G401.6 (cell line): Measurements from ENCODE around the gene ASXL1.
"Not testable (repeated sequence)": the region's sequence is repeated elsewhere in the genome, so short reads cannot be mapped to it uniquely, and the experiment has no call there.

ENCODE experiments used
- FAIRE-seq: peaks from 2 replicates; lab custom pipeline; 2012; peaks lifted over from hg19 to GRCh38; lab: Jason Lieb, UNC

ASXL1 gene

GRCh38 chr20:32337937-32338661 lies 20.0 kb upstream of the ASXL1 start:
- no peak for FAIRE-seq

DNA sequence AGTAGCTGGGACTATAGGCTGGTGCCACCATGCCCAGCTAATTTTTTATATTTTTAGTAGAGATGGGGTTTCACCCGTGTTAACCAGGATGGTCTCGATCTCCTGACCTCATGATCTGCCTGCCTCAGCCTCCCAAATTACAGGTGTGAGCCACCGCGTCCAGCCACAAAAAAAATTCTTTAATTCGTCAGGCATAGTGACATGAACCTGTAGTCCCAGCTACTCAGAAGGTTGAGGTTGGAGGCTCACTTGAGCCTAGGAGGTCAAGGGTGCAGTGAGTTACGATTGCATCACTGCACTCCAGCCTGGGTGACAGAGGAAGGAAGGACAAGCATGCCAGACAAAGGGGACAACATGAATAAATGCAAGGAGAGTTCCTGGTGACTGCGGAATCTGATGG lies 19.5 kb upstream of the ASXL1 start:
- FAIRE-seq: no peak

DNA sequence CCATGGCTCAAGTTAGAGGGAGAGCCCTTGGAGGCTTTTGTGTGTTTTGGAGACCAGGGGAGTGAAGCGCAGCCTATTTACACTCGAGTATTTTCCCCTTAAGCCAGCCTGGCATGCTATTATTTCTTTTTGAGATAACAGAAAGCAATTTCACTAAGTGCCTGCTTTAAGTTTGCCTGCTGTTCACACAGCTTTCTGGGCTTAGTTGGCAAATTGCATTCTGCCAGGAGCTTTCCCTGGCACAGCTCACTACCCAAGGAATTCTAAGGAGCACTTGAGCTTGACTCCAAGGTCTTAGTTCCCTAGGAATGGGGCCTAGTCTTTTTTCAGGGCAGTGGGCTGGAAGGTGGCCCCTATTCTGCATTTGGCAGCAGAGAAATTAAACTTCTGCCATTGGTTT lies 19.0 kb upstream of the ASXL1 start:
- FAIRE-seq: no peak

DNA sequence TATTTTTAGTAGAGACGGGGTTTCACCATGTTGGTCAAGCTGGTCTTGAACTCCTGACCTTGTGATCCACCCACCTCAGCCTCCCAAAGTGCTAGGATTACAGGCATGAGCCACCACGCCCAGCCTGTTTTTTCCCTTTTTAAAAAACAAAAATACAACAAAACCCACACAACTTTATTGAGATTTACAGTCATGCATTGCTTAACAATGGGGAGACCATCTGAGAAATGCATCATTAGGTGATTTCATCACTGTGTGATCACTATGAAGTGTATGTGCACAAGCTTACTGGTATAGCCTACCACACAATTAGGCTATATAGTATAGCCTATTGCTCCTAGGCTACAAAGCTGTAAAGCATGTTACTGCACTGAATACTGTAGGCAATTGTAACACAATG lies 17.1 kb upstream of the ASXL1 start:
- FAIRE-seq: not testable (repeated sequence)

DNA sequence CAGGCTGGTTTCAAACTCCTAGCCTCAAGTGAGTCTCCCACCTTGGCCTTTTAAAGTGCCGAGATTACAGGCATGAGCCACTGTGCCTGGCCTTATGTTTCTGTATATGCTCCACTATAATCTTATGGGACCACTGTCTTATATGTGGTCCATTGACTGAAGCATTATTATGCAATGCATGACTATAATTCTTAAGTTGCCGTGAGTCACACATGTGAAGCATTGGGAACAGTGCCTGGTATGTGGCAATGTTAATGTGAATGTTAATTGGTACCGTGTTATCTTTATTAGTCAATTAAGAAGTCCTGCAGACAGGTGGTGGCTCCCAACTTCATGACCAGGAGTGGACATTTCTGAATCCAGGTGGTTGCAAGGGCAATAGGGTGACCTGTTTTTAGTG lies 14.7 kb upstream of the ASXL1 start:
- FAIRE-seq: no peak

GRCh38 chr20:32344835-32345506 lies 13.2 kb upstream of the ASXL1 start:
- no peak for FAIRE-seq

GRCh38 chr20:32348207-32348606 lies 9.9 kb upstream of the ASXL1 start:
- FAIRE-seq: no peak

DNA sequence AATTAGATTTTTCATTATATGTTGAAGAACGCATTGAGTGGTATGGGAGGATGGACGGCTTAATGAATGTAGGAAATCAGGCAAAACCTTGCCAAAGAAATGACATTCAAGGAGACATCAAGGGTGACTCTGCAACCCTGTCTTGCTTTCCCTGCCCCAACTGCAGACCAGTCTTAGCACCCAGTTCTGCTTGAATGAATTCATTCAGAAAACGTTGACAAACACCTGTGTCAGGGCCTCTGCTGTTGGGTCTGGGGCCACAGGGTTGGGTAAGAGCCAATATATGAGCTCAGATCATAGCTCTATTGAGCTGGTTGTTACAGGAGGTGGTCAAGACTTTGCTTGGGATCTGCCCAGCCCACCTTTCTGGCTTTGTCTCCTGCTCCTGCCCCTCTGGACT lies 7.7 kb upstream of the ASXL1 start:
- FAIRE-seq: no peak

DNA sequence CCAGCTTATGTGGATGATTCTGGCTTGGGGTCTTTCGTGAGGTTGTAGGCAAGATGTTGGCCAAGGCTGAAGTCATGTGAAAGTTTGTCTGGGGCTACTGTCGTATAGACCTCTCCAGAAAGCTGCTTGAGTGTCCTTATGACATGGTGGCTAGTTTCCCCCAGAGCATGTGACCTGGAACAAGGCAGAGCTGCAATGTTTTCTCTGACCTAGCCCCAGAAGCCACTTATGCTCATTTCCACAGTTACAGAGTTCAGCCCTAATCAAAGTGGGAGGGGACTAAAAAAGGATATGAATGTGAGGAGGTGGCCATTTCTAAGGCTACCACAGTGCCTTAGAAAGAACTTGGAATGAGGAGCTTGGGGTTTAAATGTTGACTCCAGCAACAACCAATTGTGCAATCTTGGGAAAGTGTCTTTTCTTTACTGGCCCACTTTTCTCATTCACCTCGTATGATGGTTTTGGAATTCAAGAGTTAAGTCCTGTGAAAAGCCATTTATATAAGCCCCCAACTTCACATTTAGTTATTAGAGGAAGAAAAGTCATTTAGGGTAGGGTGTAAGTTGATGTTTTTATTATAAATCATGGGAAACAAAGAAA lies 5.9 kb upstream of the ASXL1 start:
- no peak for FAIRE-seq

DNA sequence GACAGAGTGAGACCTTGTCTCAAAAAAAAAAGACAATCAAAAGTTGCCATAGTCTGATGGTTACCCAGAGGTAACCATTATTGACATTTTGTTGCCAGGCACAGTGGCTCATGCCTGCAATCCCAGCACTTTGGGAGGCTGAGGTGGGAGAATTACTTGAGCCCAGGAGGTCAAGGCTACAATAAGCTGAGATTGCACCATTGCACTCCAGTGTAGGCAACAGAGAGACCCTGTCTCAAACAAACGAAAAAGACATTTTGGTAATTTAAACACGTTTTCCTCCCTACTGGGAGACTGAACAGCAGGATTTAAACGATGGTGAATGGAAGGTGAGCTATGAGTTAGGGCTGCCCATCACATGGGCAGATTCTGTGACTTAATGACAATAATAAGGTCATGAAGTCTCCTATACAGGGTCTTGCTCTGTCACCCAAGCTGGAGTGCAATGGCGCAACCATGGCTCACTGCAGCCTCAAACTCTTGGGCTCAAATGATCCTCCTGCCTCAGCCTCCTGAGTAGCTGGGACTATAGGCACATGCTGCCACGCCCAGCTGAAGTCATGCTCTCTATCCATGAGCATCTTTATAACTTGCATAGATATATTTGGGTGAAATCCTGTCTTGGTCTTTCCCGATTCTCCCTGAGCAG lies 4.2 kb upstream of the ASXL1 start:
- FAIRE-seq: no peak

- FAIRE-seq: no peak
Observed at GRCh38 chr20:32354592-32355416, 3.3 kb upstream of the ASXL1 start.

DNA sequence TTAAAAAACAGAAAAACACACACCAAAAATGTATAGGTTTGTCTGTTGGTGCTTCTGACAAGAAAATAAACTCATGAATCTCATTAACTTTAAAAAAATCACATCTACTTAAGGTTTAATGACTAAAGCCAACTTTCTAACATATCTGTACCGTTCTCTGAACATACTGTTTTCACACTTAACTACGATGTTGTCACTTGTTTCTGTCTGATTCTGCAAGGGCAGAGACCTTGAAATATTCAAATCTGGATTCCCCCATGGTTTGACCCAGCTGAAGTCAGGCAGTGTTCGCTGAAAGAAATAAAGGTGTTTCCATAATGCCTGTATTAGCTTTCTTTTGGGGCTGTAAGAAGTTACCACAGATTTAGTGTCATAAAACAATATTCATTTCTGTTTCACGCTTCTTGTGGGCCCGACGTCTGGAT lies 2.7 kb upstream of the ASXL1 start:
- no peak for FAIRE-seq

DNA sequence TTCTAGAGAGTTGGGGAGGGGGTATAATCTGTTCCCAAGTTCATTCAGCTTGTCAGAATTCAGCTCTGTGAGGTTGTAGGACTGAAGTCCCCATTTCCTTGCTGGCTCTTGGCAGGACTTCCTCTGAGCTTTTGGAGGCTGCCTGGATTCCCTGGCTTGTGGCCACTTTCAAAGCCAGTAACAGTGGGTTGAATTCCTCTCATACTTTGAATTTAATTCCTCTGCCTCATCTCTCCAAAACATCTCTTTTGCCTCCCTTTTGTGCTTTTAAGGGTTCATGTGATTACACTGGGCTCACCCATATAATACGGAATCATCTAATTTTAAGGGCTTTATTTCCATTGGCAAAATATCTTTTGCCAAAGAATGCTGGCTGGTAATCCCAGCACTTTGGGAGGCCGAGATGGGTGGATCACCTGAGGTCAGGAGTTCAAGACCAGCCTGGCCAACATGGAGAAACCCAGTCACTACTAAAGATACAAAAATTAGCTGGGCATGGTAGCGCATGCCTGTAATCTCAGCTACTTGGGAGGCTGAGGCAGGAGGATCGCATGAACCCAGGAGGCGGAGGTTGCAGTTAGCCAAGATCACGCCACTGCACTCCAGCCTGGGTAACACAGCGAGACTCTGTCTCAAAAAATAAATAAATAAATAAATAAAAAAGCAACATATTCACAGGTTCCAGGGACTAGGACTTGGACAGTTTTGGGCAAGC lies 2.1 kb upstream of the ASXL1 start:
- FAIRE-seq: not testable (repeated sequence)

GRCh38 chr20:32356622-32357374 lies 1.3 kb upstream of the ASXL1 start:
- no peak for FAIRE-seq

- FAIRE-seq: no peak
Observed at GRCh38 chr20:32357375-32357868, 709 bp upstream of the ASXL1 start.

- no peak for FAIRE-seq
Observed at GRCh38 chr20:32358632-32358882, 426 bp downstream of the ASXL1 start.

- FAIRE-seq: no peak
Observed at GRCh38 chr20:32358883-32359632, 927 bp downstream of the ASXL1 start.

DNA sequence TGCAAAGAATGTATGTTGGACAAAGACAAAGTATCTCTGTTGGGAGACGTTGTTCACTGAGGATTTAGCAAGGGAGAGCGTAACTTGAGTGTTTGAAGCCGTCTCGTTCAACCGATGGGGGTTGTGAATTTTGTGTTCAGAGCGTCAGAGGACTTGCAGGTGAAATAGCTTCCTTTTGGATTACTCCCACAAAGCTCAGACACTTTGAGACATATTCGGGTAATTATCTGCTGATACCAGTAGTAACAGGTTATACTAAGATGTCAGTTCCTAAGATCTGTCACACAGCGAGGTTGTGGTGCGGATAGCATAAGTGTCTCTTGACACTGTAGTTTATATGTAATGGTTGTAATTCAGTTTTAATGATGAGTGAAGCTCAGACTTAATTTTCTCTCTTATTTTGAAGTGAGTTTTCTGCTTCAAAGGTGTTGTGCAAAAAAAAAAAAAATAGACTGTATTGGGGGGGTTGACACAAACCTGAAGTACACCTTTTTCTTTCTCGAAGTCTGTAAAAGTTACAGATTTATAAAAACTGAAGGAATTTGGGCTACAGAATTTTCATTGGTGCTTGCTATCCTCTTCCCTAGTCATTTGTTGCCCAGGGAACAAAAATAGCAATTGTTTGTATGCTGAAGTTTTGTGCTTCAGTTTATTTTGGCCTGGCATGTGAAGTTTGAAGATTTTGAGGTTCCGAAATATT lies 1.7 kb downstream of the ASXL1 start:
- FAIRE-seq: no peak

GRCh38 chr20:32360333-32360634 lies 2.2 kb downstream of the ASXL1 start:
- FAIRE-seq: no peak

DNA sequence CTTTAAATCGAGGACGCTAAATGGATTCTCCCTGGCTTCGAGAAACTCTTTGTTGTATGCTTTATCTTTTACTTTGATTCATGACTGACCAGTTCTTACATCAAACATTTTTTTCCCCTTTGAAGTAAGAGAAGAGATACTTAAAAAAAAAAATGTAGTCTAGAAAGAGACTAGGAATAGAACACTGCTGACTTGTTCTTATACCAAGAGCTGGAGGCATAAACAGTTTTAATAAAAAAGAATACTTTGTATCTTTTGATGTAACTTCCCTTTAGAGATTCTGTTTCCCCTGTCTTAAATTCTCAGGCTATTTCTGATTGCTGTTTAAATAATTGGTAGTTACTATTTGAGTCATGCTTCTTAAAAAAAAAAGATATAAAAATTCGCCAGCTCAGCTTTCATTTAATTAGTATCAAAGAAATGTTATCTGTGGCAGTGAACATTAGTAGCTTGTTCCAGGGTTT lies 4.8 kb downstream of the ASXL1 start:
- no peak for FAIRE-seq
